ENCODE data around the gene TSBP1.

GRCh38 chr6:32379545-32379944 is 7.8 kb upstream of the TSBP1 start:
- TF ChIP-seq, protein P1, sequence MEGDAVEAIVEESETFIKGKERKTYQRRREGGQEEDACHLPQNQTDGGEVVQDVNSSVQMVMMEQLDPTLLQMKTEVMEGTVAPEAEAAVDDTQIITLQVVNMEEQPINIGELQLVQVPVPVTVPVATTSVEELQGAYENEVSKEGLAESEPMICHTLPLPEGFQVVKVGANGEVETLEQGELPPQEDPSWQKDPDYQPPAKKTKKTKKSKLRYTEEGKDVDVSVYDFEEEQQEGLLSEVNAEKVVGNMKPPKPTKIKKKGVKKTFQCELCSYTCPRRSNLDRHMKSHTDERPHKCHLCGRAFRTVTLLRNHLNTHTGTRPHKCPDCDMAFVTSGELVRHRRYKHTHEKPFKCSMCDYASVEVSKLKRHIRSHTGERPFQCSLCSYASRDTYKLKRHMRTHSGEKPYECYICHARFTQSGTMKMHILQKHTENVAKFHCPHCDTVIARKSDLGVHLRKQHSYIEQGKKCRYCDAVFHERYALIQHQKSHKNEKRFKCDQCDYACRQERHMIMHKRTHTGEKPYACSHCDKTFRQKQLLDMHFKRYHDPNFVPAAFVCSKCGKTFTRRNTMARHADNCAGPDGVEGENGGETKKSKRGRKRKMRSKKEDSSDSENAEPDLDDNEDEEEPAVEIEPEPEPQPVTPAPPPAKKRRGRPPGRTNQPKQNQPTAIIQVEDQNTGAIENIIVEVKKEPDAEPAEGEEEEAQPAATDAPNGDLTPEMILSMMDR (IDR thresholded peaks at IDR 0.05) = no peak
- TF ChIP-seq POLR2AphosphoS5 (IDR thresholded peaks at IDR 0.05; ENCODE audit: low read depth, low read length) (no peak), SIN3A (IDR thresholded peaks at IDR 0.05; ENCODE audit: borderline replicate concordance, insufficient read depth, low read depth, low read length) (no peak), TCF7L2 (IDR thresholded peaks at IDR 0.05; ENCODE audit: low read depth, low read length) (no peak), REST (IDR thresholded peaks at IDR 0.05; ENCODE audit: insufficient read depth in 1 of 2, low read depth in 2 of 2, low read length in 1 of 2) (no peak)

All from Panc1 (cell line).